Stimulated activated CD8-positive, alpha-beta memory T cell treated with anti-CD3 and anti-CD28 coated beads, Interleukin-7, amount 100 ng/mL, for 1 hour (primary cell): ENCODE measurements around the gene PRAMEF12.
"Not testable (repeated sequence)": the region's sequence is repeated elsewhere in the genome, so short reads cannot be mapped to it uniquely, and the experiment has no call there.

ENCODE experiments used
- DNase-seq, 2 donors: peaks; one replicate each; pipeline ENCODE4 v3.0.0-alpha.2; 2020; ENCODE audit warnings: low read depth in 2 of 2

Gene PRAMEF12

DNA sequence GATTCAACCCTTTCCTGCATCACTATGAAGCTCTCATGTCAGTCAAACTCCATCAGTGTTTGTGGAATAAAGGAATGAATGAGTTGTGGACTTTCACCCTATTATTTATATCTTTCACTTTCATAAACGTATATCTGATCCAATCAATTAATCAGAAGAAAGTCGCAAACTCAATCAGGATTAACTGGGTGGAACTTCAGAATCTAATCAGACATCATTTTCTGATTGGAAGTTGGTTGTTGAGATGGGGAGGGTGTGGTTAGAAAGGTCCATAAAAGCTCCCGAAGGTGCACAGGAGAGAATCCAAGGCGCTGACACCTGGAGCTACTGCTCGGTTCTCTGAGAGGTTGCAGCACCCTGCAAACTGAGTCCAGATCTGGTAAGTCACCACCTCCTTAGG, at the start of gene PRAMEF12:
TSS of gene PRAMEF12 (plus strand) at position 301 of the 400 bp plus-strand sequence. CDS start 1,130 bp downstream, outside the sequence.
- DNase-seq = no peak

GRCh38 chr1:12728391-12728790, 45.1 kb upstream of the PRAMEF12 start:
- DNase-seq = no peak

- DNase-seq = no peak
These were observed 43.4 kb upstream of the PRAMEF12 start for GRCh38 chr1:12730156-12730555.

- DNase-seq = not testable (repeated sequence)
These were observed 42.5 kb upstream of the PRAMEF12 start for GRCh38 chr1:12731084-12731483.

DNA sequence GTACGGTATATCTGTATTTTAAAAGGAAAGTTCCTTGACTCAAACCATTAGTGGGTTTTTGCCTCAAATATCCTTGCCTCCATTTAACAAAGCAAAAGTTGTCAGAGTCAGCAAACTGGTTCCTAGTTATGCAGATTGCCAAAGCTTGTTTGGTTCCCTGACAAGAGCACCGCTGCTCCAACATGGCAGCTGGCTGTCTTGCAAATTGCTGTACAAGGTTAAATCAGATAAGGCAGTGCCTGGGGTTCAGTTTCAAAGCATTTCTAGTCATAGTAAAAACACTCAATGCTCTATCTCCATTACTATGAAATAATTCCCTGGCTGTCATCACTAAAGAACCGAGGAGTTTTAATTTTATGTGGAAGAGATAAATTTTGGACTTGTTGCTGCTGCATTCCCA, 38.9 kb upstream of the PRAMEF12 start:
- no peak for DNase-seq

GRCh38 chr1:12738934-12739333, 34.6 kb upstream of the PRAMEF12 start:
- DNase-seq = no peak

DNA sequence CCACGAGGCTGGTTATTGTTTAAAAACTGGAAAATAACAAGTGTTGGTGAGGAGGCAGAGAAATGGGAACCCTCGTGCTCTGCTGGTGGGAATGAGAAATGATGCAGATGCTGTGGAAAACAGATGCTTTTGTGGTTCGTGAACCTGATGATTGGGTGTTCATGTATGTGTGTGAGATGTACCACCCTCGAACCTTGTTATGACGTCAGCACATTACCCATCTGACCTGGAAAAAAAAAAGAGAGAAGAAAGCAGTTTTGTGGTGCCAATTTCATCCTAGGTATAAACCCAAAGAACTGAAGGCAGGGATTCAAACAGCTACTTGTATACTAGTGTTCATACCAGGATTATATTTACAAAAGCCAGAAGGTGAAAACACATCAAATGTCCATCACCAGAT, 33.9 kb upstream of the PRAMEF12 start:
- DNase-seq = no peak

DNA sequence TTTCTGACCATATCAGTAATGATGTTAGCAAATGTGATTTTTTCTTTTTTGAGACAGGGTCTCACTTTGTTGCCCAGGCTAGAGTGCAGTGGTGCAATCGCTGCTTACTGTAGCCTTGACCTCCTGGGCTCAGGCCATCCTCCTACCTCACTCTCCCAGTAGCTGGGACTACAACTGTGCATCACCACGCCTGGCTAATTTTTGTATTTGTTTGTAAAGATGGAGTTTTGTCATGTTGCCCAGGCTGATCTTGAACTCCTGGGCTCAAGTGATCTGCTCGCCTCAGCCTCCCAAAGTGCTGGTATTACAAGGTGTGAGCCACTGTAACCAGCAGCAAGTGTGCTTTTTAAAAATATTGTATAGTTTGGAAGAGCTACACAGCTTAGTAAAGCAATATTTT, 31.6 kb upstream of the PRAMEF12 start:
- DNase-seq = no peak

DNA sequence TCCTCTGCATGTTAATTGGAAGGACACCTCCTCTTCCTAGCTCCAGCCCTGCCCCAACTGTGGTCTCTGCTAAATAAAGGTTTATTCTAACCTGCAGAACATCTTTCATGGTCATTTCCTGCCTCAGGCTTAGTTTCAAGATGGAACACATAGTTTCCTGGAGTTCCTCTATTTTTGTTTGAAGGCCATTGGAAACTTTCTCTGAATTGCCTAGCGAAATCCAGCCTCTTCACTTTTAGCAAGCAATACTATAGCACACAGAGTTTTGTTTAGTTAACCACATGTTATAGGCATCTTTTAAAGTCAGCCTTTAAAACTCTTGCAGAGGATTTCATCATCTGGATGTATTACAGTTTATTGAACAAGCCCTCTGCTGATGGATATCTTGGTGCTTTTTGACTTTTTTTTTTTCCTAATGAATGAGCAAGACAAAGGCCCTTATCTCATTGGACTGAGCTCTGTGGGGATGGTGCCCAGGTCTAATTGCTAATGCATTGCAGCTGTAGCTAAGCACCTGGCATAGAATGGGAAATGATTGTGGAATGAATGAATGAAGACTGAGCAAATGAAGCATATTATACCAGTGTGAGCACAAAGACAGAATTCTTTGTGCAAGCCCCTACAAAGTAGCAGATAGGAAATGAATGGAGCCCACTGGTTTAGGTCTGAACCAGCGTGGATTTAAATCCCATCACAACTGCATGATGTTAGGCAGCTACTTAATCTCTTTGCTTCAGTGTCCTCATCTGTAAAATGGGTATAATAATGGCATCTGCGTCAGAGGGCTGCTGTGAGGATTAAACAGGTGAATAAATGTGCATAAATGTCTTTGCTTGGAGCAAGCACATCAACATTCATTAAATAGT, 28.2 kb upstream of the PRAMEF12 start:
- DNase-seq = no peak

DNA sequence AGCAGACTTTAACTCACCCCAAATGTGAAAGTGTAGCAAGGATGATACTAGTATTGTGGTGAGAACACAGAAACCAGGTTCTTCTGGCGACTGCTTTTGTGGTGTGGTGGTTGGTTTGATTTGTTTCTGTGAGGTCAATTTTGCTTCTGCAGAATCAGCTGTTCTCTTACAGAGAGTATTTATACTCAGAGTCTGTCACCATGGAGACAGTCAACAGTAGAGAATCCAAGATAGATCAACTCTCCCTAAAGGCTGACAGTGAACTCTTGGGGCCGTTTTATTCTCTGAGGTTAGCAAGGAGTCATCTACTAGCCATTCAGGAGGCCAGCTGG, 27.6 kb upstream of the PRAMEF12 start, which contains the start of gene CFAP107:
TSS of gene CFAP107 (plus strand) at position 209 of the 332 bp plus-strand sequence. CDS start 231 bp downstream, outside the sequence.
- no peak for DNase-seq

DNA sequence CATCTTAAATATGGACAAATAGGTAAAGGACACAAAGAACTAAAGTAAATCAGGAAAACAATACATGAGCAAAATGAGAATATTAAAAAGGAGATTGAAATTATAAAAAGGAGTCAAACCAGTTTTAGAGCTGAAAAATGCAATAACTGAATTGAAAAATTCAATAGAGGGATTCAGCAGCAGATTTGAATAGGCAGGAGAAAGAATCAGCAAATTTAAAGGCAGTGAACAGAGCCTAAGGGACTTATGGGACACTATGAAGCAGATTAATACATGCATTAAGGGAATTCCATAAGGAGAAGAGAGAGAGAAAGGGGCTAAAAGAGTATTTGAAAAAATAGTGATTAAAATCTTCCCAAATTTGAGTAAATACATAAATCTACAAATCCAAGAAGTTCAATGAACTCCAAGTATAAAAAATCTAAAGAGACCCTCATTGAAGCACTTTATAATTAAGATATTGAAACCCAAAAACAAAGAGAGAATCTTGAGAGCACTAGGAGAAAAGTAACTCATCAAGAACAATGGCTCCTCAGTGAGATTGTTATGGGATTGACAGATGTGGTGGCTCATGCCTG, 24.7 kb upstream of the PRAMEF12 start:
- DNase-seq = no peak

- DNase-seq = no peak
These were observed 18.8 kb upstream of the PRAMEF12 start for GRCh38 chr1:12754738-12755137.

GRCh38 chr1:12756273-12756672, 17.3 kb upstream of the PRAMEF12 start:
- no peak for DNase-seq

- DNase-seq = no peak
These were observed 16.6 kb upstream of the PRAMEF12 start for GRCh38 chr1:12756768-12757413.

DNA sequence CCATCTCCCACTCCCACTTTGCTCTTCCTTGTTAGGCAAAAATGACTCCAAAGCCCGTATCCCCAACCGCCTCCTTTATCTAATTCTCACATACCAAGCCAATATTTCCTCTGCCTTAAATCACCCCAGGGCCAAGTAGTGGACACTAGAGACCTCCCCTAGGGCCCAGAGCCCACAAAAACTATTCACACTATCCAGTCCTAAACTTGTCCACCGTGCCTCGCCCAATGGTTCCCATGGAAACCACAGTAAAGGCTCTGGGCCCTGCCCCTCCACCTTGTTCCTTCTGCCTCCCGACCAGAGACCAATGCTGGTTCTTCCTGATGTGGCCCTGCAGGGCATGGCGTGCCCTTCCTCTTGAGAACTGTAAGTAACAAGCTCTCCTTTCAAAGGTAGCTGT, 15.7 kb upstream of the PRAMEF12 start:
- no peak for DNase-seq

DNA sequence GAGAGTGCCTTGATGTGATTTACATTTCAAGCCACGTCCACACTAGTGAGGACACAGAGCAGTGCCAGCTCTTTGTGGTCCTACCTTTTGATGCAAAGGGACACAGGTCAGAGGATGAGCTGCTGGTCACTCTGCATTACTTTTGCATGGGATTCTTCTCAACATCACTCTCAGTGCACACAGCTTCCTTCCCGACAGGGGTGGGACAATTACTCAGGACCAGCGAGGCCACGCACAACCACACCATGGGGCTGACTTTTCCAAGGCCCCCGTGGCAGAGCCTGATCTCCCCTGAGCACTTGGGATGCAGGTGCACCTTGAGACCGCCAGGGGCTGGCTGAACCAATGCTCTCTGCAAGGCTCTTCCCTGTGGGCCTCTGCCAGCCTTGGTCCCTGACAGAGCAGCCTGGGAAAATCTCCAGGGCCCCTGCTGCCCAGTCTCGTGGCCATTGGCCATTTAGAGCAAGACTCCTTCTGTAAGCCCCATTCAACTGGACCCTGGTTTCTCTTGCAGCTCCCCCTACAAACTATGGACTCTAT, 13.2 kb upstream of the PRAMEF12 start:
- DNase-seq = no peak

GRCh38 chr1:12761781-12762180, 11.8 kb upstream of the PRAMEF12 start:
- no peak for DNase-seq

- no peak for DNase-seq
These were observed 10.8 kb upstream of the PRAMEF12 start for GRCh38 chr1:12762766-12763165.

GRCh38 chr1:12763479-12763878, 10.1 kb upstream of the PRAMEF12 start:
- no peak for DNase-seq

DNA sequence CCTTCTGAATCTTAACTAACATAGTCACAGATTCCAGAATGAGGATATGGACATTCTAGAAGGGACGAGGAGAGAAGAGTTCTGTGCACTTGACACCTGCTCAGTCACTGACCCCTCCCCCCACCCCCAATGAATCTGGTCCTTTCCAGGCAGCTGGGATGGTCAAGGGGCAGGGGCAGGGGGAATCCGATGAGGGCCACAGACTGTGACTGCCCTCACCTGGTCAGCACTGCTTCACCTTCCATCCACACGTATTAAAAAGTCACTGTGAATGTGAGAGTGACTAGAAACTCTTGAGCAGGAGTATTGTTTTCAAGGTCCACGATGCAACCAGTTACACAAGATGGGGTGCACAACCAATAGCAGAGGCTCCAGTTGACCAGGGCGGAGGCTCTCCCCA, 9.5 kb upstream of the PRAMEF12 start:
- no peak for DNase-seq

- DNase-seq = no peak
These were observed 4.5 kb upstream of the PRAMEF12 start for GRCh38 chr1:12769031-12769430.

- no peak for DNase-seq
These were observed 3.5 kb upstream of the PRAMEF12 start for GRCh38 chr1:12769976-12770505.
